Endothelial cell (in vitro differentiated cells): ENCODE measurements around the gene TPX2. TPM values are rescaled to one million over a fixed set of nuclear protein-coding genes. Genes with fewer than 3 reads are reported as not detected.
A peak's percentile ranks its signal among the peaks of the same experiment; 100 is the strongest.

Source experiments
- DNase-seq: peaks from one replicate; pipeline ENCODE4 v3.0.0; 2021; ENCODE audit warnings: low spot score
- H3K27ac Mint-ChIP-seq: one replicate; pipeline ENCODE4 v1.8.0; 2021; ENCODE audit warnings: mixed read lengths, inconsistent platforms; ENCODE audit not compliant: unreplicated experiment
- H3K27me3 Mint-ChIP-seq: one replicate; pipeline ENCODE4 v1.8.0; 2021; ENCODE audit warnings: mild to moderate bottlenecking, moderate library complexity, mixed read lengths, inconsistent platforms; ENCODE audit not compliant: unreplicated experiment
- H3K36me3 Mint-ChIP-seq: one replicate; pipeline ENCODE4 v1.8.0; 2021; ENCODE audit warnings: mild to moderate bottlenecking, low read depth, mixed read lengths, inconsistent platforms; ENCODE audit not compliant: unreplicated experiment
- H3K4me1 Mint-ChIP-seq: one replicate; pipeline ENCODE4 v1.8.0; 2021; ENCODE audit warnings: mild to moderate bottlenecking, mixed read lengths, inconsistent platforms; ENCODE audit not compliant: unreplicated experiment
- H3K4me3 Mint-ChIP-seq: one replicate; pipeline ENCODE4 v1.8.0; 2021; ENCODE audit warnings: mild to moderate bottlenecking, mixed read lengths, inconsistent platforms; ENCODE audit not compliant: unreplicated experiment
- H3K9me3 Mint-ChIP-seq: one replicate; pipeline ENCODE4 v1.8.0; 2021; ENCODE audit warnings: mixed read lengths, inconsistent platforms; ENCODE audit not compliant: unreplicated experiment
- total RNA-seq: library from RNA; stranded (reverse); fragmentation: NEBNext Ultra II Directional; extraction: Animal tissue kit (Norgen Biotek cat#: 25700); gene quantifications from one replicate; pipeline ENCODE4 v1.2.1, GENCODE V29; 2021; ENCODE audit not compliant: unreplicated experiment
- TF ChIP-seq, protein P1 (sequence below): fragments of 200-600 bp; sonication (generic); IDR thresholded peaks from one replicate; pipeline ENCODE4 v1.5.0; 2021; ENCODE audit warnings: antibody characterized with exemption; ENCODE audit not compliant: unreplicated experiment

The TPX2 gene
- total RNA-seq, 1 donor from 2014 or later = 27.2 TPM

DNA sequence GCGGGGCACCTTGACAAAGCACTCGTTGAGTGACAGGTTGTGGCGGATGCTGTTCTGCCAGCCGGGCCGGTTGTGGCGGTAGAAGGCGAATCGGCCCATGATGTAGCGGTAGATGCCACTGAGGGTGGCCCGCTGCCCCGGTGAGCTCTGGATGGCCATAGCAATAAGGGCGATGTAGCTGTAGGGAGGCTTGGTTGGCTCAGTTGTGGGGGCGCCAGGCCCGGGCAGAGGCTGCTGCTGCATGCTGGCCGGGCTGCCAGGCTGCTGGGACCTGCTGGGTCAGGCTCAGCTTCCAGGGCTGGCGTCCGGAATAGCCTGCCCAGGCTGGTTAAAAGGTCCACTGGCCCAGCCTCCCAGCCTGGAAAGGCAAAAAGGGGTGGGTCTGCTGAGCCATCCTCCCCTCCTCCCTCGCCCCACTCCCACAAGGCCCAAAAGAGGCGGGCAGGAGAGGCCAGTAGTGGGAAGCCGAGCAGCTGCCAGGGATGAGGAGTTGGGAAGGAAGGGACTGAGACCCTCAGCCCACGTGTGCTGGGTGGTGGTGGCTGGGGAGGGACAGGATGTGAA lies 106.3 kb downstream of the TPX2 start, which contains the start of gene FOXS1:
TSS of gene FOXS1 (minus strand) at position 305 of the 564 bp plus-strand sequence. CDS start at position 243, 62 bp downstream.
- H3K4me3 Mint-ChIP-seq = no peak within 1 kb of the TSS
- DNase-seq = no peak
- peaks cover 13% of the 10 kb centered on the region for H3K27me3 Mint-ChIP-seq
- H3K27ac Mint-ChIP-seq = no peak within 1 kb of the TSS
- no peaks in the 10 kb centered on the region for H3K36me3 Mint-ChIP-seq
- no peaks in the 10 kb centered on the region for H3K9me3 Mint-ChIP-seq
- H3K4me1 Mint-ChIP-seq = peaks cover 21% of the 10 kb centered on the region
- TF ChIP-seq, protein P1, sequence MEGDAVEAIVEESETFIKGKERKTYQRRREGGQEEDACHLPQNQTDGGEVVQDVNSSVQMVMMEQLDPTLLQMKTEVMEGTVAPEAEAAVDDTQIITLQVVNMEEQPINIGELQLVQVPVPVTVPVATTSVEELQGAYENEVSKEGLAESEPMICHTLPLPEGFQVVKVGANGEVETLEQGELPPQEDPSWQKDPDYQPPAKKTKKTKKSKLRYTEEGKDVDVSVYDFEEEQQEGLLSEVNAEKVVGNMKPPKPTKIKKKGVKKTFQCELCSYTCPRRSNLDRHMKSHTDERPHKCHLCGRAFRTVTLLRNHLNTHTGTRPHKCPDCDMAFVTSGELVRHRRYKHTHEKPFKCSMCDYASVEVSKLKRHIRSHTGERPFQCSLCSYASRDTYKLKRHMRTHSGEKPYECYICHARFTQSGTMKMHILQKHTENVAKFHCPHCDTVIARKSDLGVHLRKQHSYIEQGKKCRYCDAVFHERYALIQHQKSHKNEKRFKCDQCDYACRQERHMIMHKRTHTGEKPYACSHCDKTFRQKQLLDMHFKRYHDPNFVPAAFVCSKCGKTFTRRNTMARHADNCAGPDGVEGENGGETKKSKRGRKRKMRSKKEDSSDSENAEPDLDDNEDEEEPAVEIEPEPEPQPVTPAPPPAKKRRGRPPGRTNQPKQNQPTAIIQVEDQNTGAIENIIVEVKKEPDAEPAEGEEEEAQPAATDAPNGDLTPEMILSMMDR = no peak

DNA sequence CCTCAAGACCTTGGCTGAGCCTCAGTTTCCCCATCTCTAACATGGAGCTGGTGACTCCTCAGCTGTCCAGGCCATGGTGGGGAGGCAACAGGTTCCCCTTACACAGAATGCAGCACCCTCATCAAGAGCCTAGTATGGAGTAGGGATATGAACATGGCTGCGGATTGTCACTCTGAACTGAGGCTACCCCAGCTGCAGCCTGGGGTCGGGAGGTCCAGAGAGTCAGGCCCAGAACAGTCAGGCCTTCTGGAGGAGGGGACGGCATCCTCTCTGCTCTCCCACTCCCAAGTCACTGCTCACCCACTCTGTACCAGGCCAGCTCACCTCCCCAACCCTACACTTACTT lies 107.7 kb downstream of the TPX2 start:
- Mint-ChIP-seq H3K4me3 (no peak overlapping the region), H3K9me3 (no peaks in the 10 kb centered on the region), H3K27ac (no peak overlapping the region), H3K27me3 (peaks cover 16% of the 10 kb centered on the region), H3K4me1 (peaks cover 17% of the 10 kb centered on the region), H3K36me3 (no peaks in the 10 kb centered on the region)
- no peak for DNase-seq
- TF ChIP-seq, protein P1 = peak; percentile 17

- Mint-ChIP-seq H3K27ac (no peak overlapping the region), H3K9me3 (no peaks in the 10 kb centered on the region), H3K4me3 (no peak overlapping the region), H3K4me1 (peaks cover 6% of the 10 kb centered on the region), H3K27me3 (peaks cover 16% of the 10 kb centered on the region), H3K36me3 (no peaks in the 10 kb centered on the region)
- no peak for DNase-seq
- TF ChIP-seq, protein P1 = no peak
Observed at GRCh38 chr20:31848088-31848999, 109.3 kb downstream of the TPX2 start.

- TF ChIP-seq, protein P1 = no peak
- H3K27me3 Mint-ChIP-seq = peaks cover 12% of the 10 kb centered on the region
- H3K4me3 Mint-ChIP-seq = peak overlapping the region; percentile 9
- no peak overlapping the region for H3K27ac Mint-ChIP-seq
- no peaks in the 10 kb centered on the region for H3K4me1 Mint-ChIP-seq
- H3K36me3 Mint-ChIP-seq = no peaks in the 10 kb centered on the region
- H3K9me3 Mint-ChIP-seq = no peaks in the 10 kb centered on the region
- no peak for DNase-seq
Observed at GRCh38 chr20:31849306-31849930, 110.3 kb downstream of the TPX2 start.

Other genes with a start within 250 kb of the TPX2 start
- 153 TPM for gene HM13, start 224.8 kb upstream of the TPX2 start, total RNA-seq
- 85.2 TPM for gene ID1, start 134.0 kb upstream of the TPX2 start, total RNA-seq
- gene COX4I2, start 101.4 kb upstream of the TPX2 start, total RNA-seq = not detected
- 52.9 TPM for gene BCL2L1, start 16.4 kb upstream of the TPX2 start, total RNA-seq
- gene MYLK2, start 80.1 kb downstream of the TPX2 start, total RNA-seq = 1.7 TPM
- gene FOXS1, start 106.3 kb downstream of the TPX2 start, total RNA-seq = 9.6 TPM
- 2.1 TPM for gene DUSP15, start 131.2 kb downstream of the TPX2 start, total RNA-seq
- 0.46 TPM for gene TTLL9, start 131.3 kb downstream of the TPX2 start, total RNA-seq
- gene PDRG1, start 212.8 kb downstream of the TPX2 start, total RNA-seq = 21.2 TPM
- 0.23 TPM for gene XKR7, start 228.9 kb downstream of the TPX2 start, total RNA-seq